NCI-H2171 treated with DMSO at 0.1 percent for 48 hours (cell line): ENCODE measurements around the gene CLEC5A.
"Not testable (repeated sequence)": the region's sequence is repeated elsewhere in the genome, so short reads cannot be mapped to it uniquely, and the experiment has no call there.

ENCODE experiments used
- DNase-seq: peaks from one replicate; lab custom pipeline; 2025; lab: John Stamatoyannopoulos, UW

CLEC5A gene

GRCh38 chr7:141946796-141947195 is at the start of gene CLEC5A:
CLEC5A (minus strand) TSS chr7:141946974; CDS start chr7:141946292, 682 bp downstream.
- no peak for DNase-seq

- DNase-seq: no peak
These were observed 46.6 kb upstream of the CLEC5A start for GRCh38 chr7:141993354-141993753.

- no peak for DNase-seq
These were observed 45.9 kb upstream of the CLEC5A start for GRCh38 chr7:141992688-141993087.

GRCh38 chr7:141992156-141992555 is 45.4 kb upstream of the CLEC5A start:
- DNase-seq: no peak

GRCh38 chr7:141991140-141991539 is 44.4 kb upstream of the CLEC5A start:
- DNase-seq: no peak

- DNase-seq: no peak
These were observed 43.4 kb upstream of the CLEC5A start for GRCh38 chr7:141990011-141990725.

GRCh38 chr7:141987803-141988202 is 41.0 kb upstream of the CLEC5A start:
- DNase-seq: not testable (repeated sequence)

- DNase-seq: no peak
These were observed 40.1 kb upstream of the CLEC5A start for GRCh38 chr7:141986923-141987322.

- not testable (repeated sequence) for DNase-seq
These were observed 39.2 kb upstream of the CLEC5A start for GRCh38 chr7:141985926-141986325.

GRCh38 chr7:141979568-141979967 is 32.8 kb upstream of the CLEC5A start:
- no peak for DNase-seq

GRCh38 chr7:141978351-141978750 is 31.6 kb upstream of the CLEC5A start:
- no peak for DNase-seq

- DNase-seq: no peak
These were observed 29.9 kb upstream of the CLEC5A start for GRCh38 chr7:141976524-141977245.

- peak; percentile 68 for DNase-seq
These were observed 29.2 kb upstream of the CLEC5A start for GRCh38 chr7:141975806-141976523.

- peak; percentile 1 for DNase-seq
These were observed 28.1 kb upstream of the CLEC5A start for GRCh38 chr7:141974831-141975230.

- no peak for DNase-seq
These were observed 26.9 kb upstream of the CLEC5A start, which contains the start of gene TAS2R38 for GRCh38 chr7:141973673-141974072. TAS2R38 (minus strand) TSS chr7:141973773; CDS start chr7:141973689, 84 bp downstream.

- DNase-seq: no peak
These were observed 14.1 kb upstream of the CLEC5A start for GRCh38 chr7:141960687-141961422.

GRCh38 chr7:141956084-141956483 is 9.3 kb upstream of the CLEC5A start:
- no peak for DNase-seq

GRCh38 chr7:141954334-141954733 is 7.6 kb upstream of the CLEC5A start:
- no peak for DNase-seq

GRCh38 chr7:141952461-141952860 is 5.7 kb upstream of the CLEC5A start:
- no peak for DNase-seq

GRCh38 chr7:141950806-141951205 is 4.0 kb upstream of the CLEC5A start:
- no peak for DNase-seq

- no peak for DNase-seq
These were observed 3.1 kb upstream of the CLEC5A start for GRCh38 chr7:141949911-141950310.

- DNase-seq: no peak
These were observed 2.7 kb upstream of the CLEC5A start for GRCh38 chr7:141949451-141949850.
